HG03060 (cell line): ENCODE measurements around the gene PRPS1.
A peak's percentile ranks its signal among the peaks of the same experiment; 100 is the strongest.
"Not testable (repeated sequence)": the region's sequence is repeated elsewhere in the genome, so short reads cannot be mapped to it uniquely, and the experiment has no call there.

Source experiments
- ATAC-seq: cut with Tn5 transposase; IDR thresholded peaks from one replicate; pipeline ENCODE4 v1.9.1; 2021; ENCODE audit warnings: low read depth, moderate number of reproducible peaks; ENCODE audit not compliant: unreplicated experiment

The PRPS1 gene

DNA sequence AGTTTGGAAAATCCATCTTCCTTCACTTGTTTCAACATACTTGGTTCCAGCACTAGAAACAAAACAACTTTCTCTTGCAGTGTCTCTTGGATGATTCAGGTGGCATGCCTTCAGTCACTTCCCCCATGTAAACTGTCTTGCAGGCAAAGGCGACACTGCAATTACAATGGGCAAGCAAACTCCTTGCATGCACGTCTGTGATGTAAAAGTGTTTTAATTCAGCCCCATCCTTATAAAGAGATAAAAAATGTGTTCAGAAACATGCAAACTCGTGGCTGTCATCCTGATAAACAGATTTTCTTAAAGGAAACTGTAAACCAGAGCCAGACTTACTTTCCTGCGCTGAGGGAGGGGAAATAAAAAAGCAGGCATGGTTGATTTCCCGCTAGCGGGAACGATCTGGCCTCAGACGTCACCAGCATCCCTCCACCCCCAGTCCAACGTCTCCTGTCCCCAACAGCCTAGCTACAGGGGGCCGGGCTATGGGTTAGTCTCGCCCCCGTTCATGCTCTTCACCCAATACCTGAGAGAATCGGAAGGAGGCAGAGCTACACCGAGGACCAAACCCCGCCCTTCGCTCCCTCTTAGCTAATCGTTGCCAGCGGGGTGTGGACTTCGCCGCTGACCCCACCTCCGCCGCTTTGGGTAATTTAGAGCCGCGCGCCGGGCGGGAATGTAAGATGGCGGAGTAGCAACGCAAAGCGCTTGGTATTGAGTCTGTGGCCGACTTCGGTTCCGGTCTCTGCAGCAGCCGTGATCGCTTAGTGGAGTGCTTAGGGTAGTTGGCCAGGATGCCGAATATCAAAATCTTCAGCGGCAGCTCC, at the start of gene PRPS1:
TSS of gene PRPS1 (plus strand) at position 673 of the 824 bp plus-strand sequence. CDS start at position 792, 119 bp downstream.
- peak; percentile 100 for ATAC-seq

GRCh38 chrX:107579956-107580355, 48.4 kb upstream of the PRPS1 start:
- ATAC-seq: no peak

DNA sequence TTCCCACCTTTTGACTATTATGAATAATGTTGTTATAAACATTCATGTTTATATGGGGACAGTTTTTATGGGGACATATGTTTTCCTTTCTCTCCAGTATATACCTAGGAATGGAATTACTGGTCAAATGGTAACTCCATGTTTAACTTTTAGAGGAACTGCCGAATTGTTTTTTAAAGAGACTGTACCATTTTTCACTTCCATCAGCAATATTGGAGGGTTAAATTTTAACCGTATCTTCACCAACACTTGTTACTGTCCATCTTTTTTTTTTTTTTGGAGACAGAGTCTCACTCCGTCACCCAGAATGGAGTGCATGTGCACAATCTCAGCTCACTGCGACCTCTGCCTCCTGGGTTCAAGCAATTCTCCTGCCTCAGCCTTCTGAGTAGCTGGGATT, 46.4 kb upstream of the PRPS1 start:
- no peak for ATAC-seq

GRCh38 chrX:107589243-107589642, 39.1 kb upstream of the PRPS1 start:
- ATAC-seq: no peak

DNA sequence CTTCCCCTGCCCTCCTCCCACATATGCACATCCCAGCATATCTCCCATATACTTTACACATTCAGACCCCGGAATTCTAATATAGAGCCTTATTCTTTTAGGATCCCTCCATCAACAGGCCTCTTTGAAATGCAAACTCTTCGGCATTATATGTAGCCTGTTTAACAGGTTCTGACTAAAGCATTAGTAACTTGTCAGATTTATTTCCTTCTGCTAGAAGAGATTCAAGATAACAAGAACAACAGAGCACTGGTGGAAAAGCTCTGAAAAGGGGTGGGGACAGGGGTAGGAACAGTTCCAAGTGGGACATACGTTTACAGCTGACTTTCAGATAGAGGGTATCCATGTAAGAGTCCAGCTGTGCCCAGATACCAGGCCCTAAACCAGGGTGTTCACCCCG, 31.7 kb upstream of the PRPS1 start:
- no peak for ATAC-seq

- ATAC-seq: no peak
Observed at GRCh38 chrX:107597264-107597663, 31.0 kb upstream of the PRPS1 start.

DNA sequence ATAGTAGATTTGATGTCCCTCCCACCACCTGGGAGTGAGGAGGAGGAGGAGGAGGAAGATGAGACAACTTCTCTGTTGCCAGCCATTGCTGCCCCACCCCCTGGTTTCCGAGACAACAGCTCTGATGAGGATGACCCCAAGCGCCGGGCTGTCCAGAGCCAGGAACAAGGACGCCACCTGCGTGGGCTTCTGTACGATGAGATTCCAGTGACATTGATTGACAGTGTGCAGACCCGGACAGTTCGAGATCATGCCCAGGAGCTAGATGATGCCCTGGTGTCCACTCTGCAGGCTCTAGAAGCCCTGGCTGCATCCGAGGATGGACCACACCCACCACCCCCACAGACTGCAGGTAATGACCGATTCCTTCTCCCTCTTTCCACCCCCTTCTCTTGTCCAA, 30.5 kb upstream of the PRPS1 start:
- no peak for ATAC-seq

DNA sequence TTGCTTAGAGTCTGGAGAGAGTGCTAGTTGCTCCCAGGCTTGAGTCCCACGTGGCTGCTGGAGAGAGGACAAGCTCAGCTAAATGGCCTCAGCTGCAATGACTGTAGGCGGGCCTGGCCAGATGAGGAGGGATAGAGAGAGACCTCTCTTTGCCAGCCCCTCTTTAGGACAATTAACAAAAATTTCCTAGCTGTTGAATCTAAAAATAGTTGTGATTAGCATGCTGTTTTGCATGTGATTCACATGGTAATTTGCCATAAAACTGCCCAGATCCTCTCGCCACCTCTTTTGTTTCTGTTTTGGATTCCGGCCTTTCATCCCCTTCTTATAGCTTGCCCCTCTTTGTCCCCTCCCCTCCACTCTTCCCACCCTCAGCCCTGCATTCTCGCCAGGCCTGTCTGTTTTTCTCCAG, 28.9 kb upstream of the PRPS1 start:
- no peak for ATAC-seq

DNA sequence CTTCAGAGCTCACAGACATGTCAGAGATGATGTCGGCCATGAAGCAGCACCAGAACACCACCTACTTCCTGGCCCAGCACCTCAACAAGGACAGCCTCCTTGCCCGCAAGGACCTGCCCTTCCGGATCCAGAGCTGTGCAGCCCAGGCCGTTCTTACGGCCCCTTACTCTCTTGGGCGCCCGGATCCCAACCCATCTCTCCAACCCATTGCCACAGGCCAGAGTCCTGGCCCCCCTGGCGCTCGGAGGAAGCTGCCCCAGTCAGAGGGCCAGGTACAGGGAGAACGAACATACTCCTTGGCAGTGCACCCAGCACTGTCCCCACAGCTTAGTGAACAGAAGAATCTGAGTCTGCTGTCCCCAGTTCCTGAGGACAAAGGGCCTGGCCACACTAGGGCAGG, 27.9 kb upstream of the PRPS1 start:
- ATAC-seq: no peak

- no peak for ATAC-seq
Observed at GRCh38 chrX:107601326-107601725, 27.0 kb upstream of the PRPS1 start.

DNA sequence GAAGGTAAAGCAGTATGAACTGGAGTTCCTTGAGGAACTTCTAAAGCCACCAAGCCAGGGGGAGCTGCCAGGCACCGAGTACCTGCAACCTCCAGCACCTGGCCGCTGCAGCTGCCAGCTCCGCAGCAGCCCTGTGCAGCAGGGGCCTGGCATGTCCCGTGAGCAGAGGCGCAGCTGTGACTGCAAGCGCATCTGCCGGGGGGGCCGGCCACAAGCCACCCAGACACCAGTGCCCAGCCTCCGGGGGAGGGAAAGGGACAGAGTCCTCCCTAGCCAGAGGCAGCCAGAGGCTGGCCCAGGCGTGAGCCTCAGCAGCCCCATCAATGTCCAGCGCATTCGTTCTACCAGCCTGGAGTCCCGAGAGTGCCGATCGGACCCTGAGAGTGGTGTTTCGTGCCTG, 26.6 kb upstream of the PRPS1 start:
- ATAC-seq: no peak

GRCh38 chrX:107602694-107603239, 25.5 kb upstream of the PRPS1 start:
- ATAC-seq: no peak

DNA sequence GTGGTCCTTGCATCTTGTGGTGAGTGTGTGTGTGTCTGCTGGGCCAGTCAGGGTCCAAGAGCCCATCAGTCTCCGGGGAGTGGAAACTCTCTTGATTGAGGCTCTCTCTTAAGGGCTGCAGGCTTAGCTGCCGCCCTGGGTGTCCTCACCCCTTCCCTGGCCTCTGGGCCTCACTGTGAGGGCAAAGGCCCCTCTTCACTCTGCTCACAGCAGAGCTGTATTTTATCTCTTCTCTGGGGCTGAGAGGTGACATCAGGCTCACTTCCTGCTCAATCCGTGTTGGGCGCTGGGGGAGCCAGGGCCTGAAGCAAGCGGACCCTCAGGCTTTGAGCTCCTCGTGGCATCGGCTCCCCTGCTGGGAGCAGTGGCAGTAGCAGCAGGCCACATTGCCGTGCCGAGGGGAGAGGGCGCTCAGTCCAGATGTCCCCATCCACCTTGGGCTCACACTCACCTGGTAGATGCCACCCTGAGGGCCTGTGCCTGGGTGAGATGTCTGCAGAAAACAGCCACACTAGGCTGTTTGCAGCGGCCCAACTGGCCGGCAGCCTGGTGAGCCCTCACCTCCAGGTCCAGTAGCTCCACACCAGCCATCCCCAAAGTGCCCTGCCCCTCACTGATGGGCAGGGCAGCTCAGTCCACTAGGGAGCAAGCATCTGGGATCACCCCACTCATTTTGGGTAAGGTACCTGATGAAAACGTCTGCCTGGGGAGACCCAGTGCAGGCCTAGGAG, 24.7 kb upstream of the PRPS1 start:
- ATAC-seq: no peak

- ATAC-seq: not testable (repeated sequence)
Observed at GRCh38 chrX:107609061-107609460, 19.2 kb upstream of the PRPS1 start.

GRCh38 chrX:107610667-107611066, 17.6 kb upstream of the PRPS1 start:
- no peak for ATAC-seq

GRCh38 chrX:107619885-107620322, 8.4 kb upstream of the PRPS1 start:
- no peak for ATAC-seq

DNA sequence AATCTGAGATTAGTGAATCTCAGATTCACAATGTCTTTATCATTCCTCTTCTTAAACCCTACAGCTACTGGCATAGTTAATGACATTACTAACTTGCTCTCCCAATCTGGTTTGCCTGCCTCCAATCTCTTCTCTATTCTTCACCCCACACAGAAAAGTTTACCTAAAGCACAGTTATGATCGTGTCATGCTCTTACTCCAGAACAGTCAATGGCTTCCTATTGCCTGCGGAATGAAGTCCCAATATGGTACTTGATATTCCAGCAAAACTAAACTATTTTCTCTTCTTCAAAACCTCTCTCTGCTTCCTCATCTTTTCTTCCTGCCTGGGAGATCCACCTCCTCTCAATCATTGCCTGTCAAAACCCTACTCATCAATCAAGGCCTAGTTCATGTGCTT, 3.4 kb upstream of the PRPS1 start:
- no peak for ATAC-seq

- no peak for ATAC-seq
Observed at GRCh38 chrX:107625739-107626138, 2.6 kb upstream of the PRPS1 start.

DNA sequence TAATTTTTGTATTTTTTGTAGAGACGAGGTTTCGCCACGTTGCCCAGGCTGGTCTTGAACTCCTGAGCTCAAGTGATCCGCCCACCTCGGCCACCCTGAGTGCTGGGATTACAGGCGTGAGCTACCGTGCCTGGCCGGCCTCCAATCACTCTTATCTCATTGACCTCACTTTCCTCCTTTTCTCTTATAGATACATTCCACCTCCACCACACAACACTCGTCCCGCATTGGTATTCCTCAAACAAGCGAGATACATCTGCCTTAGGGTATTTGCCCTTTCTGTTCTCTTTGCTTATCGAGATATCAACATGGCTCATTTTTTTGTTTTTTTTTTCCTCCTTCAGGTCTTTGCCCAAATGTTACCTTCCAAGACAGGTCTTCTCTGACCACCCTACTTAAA, 1.8 kb upstream of the PRPS1 start:
- no peak for ATAC-seq

DNA sequence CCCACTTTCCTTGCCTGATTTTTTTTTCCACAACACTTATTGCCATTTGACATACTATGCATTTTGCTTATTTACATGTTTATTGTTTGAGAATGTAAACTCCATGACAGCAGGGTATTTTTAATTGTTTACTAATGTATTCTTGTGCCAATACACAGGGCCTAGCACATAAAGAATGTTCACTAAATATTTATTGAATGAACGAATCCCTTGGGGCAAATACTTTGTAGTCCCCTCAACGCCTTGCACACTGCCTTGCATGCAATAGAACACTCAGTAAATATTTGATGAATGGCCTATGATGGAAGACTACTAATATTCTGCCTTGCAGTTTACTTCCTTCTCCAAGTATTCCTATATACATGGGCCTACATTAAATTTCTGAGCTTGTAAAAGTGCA, 1.4 kb upstream of the PRPS1 start:
- no peak for ATAC-seq

DNA sequence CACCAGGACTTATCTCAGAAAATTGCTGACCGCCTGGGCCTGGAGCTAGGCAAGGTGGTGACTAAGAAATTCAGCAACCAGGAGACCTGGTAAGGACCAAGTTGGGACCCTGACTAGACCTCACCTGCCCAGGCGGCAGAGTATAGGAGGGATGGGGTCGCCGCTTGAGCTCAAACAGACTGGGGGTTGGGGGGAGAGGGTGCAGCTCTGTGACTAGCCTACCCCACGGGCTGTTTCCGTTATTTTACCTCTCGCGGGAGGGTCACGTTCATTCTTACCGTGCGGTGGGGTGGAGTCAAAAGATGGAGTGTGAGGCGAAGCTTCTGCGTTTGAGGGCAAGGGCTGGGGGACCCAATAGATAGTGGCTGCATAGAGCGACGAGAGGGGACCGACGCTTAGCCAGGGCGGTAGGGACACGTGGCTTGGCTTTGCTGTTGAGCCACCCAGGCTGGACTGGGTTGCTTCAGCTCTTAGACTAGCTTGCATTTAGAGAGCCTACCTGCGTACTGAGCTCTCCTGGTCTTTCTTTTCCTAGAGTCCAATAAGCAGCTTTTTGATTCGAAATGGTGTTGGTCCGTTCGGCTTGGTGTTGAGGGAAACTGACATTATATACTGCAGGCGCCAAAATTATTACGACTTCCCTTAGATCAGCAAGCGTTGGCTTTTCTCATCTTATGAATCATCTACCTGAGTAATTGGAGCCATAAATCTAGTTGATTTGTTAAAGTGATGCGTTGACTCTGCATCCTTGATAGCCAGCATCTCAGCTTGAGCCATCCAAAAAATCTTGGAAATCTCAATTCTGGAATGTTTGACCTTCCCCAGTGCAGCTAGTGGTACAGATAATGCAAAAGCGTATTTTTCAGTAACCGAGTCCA, 591 bp downstream of the PRPS1 start:
- no peak for ATAC-seq
